OCI-LY1 (cell line): ENCODE measurements around the gene TSPAN5.
"Not testable (repeated sequence)": the region's sequence is repeated elsewhere in the genome, so short reads cannot be mapped to it uniquely, and the experiment has no call there.

Source experiments
- H2AFZ ChIP-seq: fragments of 200-600 bp; sonication (generic), shearing (Covaris generic); 2 replicates; pipeline ENCODE4 v1.6.0; 2014; ENCODE audit warnings: antibody characterized with exemption, mild to moderate bottlenecking, low read length
- H3F3A ChIP-seq: fragments of 200-600 bp; sonication (generic), shearing (Covaris generic); 2 replicates; pipeline ENCODE4 v1.6.0; 2014; ENCODE audit warnings: mild to moderate bottlenecking, antibody characterized with exemption, low read length, moderate library complexity; ENCODE audit not compliant: insufficient read depth
- H3K27ac ChIP-seq: fragments of 200-600 bp; sonication (generic); 2 replicates; pipeline ENCODE4 v1.5.1; 2014; ENCODE audit warnings: low read length, mixed run types, mild to moderate bottlenecking, low read depth; ENCODE audit not compliant: poor library complexity, severe bottlenecking
- H3K27me3 ChIP-seq: fragments of 200-600 bp; sonication (generic); 2 replicates; pipeline ENCODE4 v1.6.0; 2014; ENCODE audit warnings: antibody characterized with exemption, mild to moderate bottlenecking, low read length, moderate library complexity; ENCODE audit not compliant: insufficient read depth
- H3K36me3 ChIP-seq: fragments of 200-600 bp; sonication (generic); 2 replicates; pipeline ENCODE4 v1.6.1; 2014; ENCODE audit warnings: mild to moderate bottlenecking, antibody characterized with exemption, low read length, moderate library complexity, mixed read lengths; ENCODE audit not compliant: insufficient read depth
- H3K4me1 ChIP-seq: fragments of 200-600 bp; sonication (generic); 2 replicates; pipeline ENCODE4 v1.5.1; 2014; ENCODE audit warnings: mild to moderate bottlenecking, low read length, moderate library complexity; ENCODE audit not compliant: insufficient read depth, severe bottlenecking
- H3K4me2 ChIP-seq: fragments of 200-600 bp; sonication (generic), shearing (Covaris generic); 2 replicates; pipeline ENCODE4 v1.6.1; 2014; ENCODE audit warnings: low read length
- H3K4me3 ChIP-seq: fragments of 200-600 bp; sonication (generic); 2 replicates; pipeline ENCODE4 v1.5.1; 2014; ENCODE audit warnings: low read length, low read depth, mild to moderate bottlenecking, mixed read lengths; ENCODE audit not compliant: poor library complexity, severe bottlenecking
- H3K79me2 ChIP-seq: fragments of 200-600 bp; shearing (Covaris generic); 2 replicates; pipeline ENCODE4 v1.6.1; 2016; ENCODE audit warnings: mixed run types, low read length, mixed read lengths; ENCODE audit not compliant: insufficient read depth
- H3K9ac ChIP-seq: fragments of 200-600 bp; sonication (generic), shearing (Covaris generic); 2 replicates; pipeline ENCODE4 v1.6.1; 2014; ENCODE audit warnings: mild to moderate bottlenecking, low read length, mixed read lengths
- H3K9me2 ChIP-seq: fragments of 200-600 bp; sonication (generic), shearing (Covaris generic); 2 replicates; pipeline ENCODE4 v1.6.1; 2014; ENCODE audit warnings: low read depth, mild to moderate bottlenecking, low read length, mixed read lengths
- H3K9me3 ChIP-seq: fragments of 200-600 bp; shearing (Covaris generic); 2 replicates; pipeline ENCODE4 v1.6.1; 2014; ENCODE audit warnings: low read length, mixed read lengths
- H4K20me1 ChIP-seq: fragments of 200-600 bp; sonication (generic), shearing (Covaris generic); 2 replicates; pipeline ENCODE4 v1.6.0; 2016; ENCODE audit warnings: mild to moderate bottlenecking, low read length; ENCODE audit not compliant: insufficient read depth
- CTCF ChIP-seq: fragments of 200-600 bp; sonication (generic), shearing (Covaris generic); IDR thresholded peaks from 2 replicates; pipeline ENCODE4 v1.5.1; 2017; ENCODE audit warnings: mild to moderate bottlenecking, antibody characterized with exemption, low read length, moderate library complexity, mixed read lengths
- EZH2 ChIP-seq: fragments of 200-600 bp; sonication (generic), shearing (Covaris generic); IDR thresholded peaks from 2 replicates; pipeline ENCODE4 v1.8.0; 2017; ENCODE audit warnings: borderline replicate concordance, mixed run types, mild to moderate bottlenecking, antibody characterized with exemption, low read length, moderate library complexity, mixed read lengths

TSPAN5 gene

GRCh38 chr4:98539741-98540140 is 118.7 kb downstream of the TSPAN5 start:
- no peaks in the 10 kb centered on the region for H3K36me3 ChIP-seq
- H3K9me3 ChIP-seq, result no peaks in the 10 kb centered on the region
- no peaks in the 10 kb centered on the region for H3F3A ChIP-seq
- H3K27ac ChIP-seq, result no peak overlapping the region
- no peak for TF ChIP-seq EZH2
- no peak for TF ChIP-seq CTCF
- H2AFZ ChIP-seq, result no peak overlapping the region
- H4K20me1 ChIP-seq, result no peaks in the 10 kb centered on the region
- peaks cover 3% of the 10 kb centered on the region; the same call in 1 of the 2 replicates for H3K27me3 ChIP-seq
- no peaks in the 10 kb centered on the region for H3K79me2 ChIP-seq
- no peak overlapping the region for H3K4me3 ChIP-seq
- no peaks in the 10 kb centered on the region for H3K9me2 ChIP-seq
- no peak overlapping the region for H3K4me2 ChIP-seq
- no peaks in the 10 kb centered on the region for H3K4me1 ChIP-seq
- H3K9ac ChIP-seq, result no peak overlapping the region

- Histone ChIP-seq H2AFZ (no peak overlapping the region), H3K9me2 (no peaks in the 10 kb centered on the region), H3K9ac (no peak overlapping the region), H3K4me3 (no peak overlapping the region), H3K27ac (no peak overlapping the region), H3K4me2 (no peak overlapping the region), H3F3A (no peaks in the 10 kb centered on the region), H3K4me1 (no peaks in the 10 kb centered on the region), H3K79me2 (no peaks in the 10 kb centered on the region), H3K36me3 (no peaks in the 10 kb centered on the region), H4K20me1 (no peaks in the 10 kb centered on the region), H3K27me3 (peaks cover 3% of the 10 kb centered on the region; the same call in 1 of the 2 replicates), H3K9me3 (no peaks in the 10 kb centered on the region)
- no peak for TF ChIP-seq CTCF
- TF ChIP-seq EZH2, result no peak
Observed at GRCh38 chr4:98539299-98539698, 119.1 kb downstream of the TSPAN5 start.

GRCh38 chr4:98536631-98537030 is 121.8 kb downstream of the TSPAN5 start:
- Histone ChIP-seq H3K27me3 (peaks cover 3% of the 10 kb centered on the region; the same call in 1 of the 2 replicates), H3K4me2 (no peak overlapping the region), H4K20me1 (no peaks in the 10 kb centered on the region), H3K79me2 (no peaks in the 10 kb centered on the region), H3K9me3 (no peaks in the 10 kb centered on the region), H3K36me3 (no peaks in the 10 kb centered on the region), H3F3A (no peaks in the 10 kb centered on the region), H3K4me1 (no peaks in the 10 kb centered on the region), H3K27ac (no peak overlapping the region), H3K9me2 (no peaks in the 10 kb centered on the region), H3K4me3 (no peak overlapping the region), H3K9ac (no peak overlapping the region), H2AFZ (no peak overlapping the region)
- TF ChIP-seq EZH2, result no peak
- TF ChIP-seq CTCF, result no peak

DNA sequence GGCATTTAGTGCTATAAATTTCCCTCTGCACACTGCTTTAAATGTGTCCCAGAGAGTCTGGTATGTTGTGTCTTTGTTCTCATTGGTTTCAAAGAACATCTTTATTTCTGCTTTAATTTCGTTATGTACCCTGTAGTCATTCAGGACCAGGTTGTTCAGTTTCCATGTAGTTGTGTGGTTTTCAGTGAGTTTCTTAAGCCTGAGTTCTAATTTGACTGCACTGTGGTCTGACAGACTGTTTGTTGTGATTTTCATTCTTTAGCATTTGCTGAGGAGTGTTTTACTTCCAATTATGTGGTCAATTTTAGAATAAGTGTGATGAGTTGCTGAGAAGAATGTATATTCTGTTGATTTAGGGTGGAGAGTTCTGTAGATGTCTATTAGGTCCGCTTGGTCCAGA is 124.3 kb downstream of the TSPAN5 start:
- H3F3A ChIP-seq, H3K4me1 ChIP-seq, H2AFZ ChIP-seq, H4K20me1 ChIP-seq, H3K9me3 ChIP-seq, H3K9me2 ChIP-seq, H3K9ac ChIP-seq, H3K27me3 ChIP-seq, H3K4me2 ChIP-seq, H3K4me3 ChIP-seq, H3K36me3 ChIP-seq, H3K27ac ChIP-seq, H3K79me2 ChIP-seq: not testable (repeated sequence)
